SK-N-SH (cell line): ENCODE data around the gene MYOG. TPM values are rescaled to one million over a fixed set of nuclear protein-coding genes. Genes with fewer than 3 reads are reported as not detected.

Experiments used
- CTCF ChIA-PET: fragments of 300-600, 350-600 bp; formaldehyde crosslinking; extraction: SDS; loops from one replicate; lab custom pipeline; 2021; lab: Yijun Ruan, JAX
- POLR2A ChIA-PET: fragments of 350-600 bp; sonication (Branson Sonifier 250); formaldehyde crosslinking; extraction: SDS; loops from one replicate; lab custom pipeline; 2020; ENCODE audit warnings: antibody characterized with exemption, inconsistent platforms; lab: Yijun Ruan, JAX
- DNase-seq: peaks from one replicate; pipeline ENCODE4 v3.0.0; 2012
- H2AFZ ChIP-seq: fragments of 200-600 bp; sonication (generic); 2 replicates; pipeline ENCODE4 v1.8.1; 2016; ENCODE audit warnings: antibody characterized with exemption, mild to moderate bottlenecking, low read depth
- H3F3A ChIP-seq: fragments of 200-600 bp; sonication (generic); replicated peaks from 2 replicates; pipeline ENCODE3; 2016; ENCODE audit warnings: antibody characterized with exemption, mild to moderate bottlenecking; ENCODE audit not compliant: insufficient read depth
- H3K27ac ChIP-seq, 2 experiments: fragments of 200-500 bp in 1 of 2; fragments of 200-600 bp in 1 of 2; sonication (Bioruptor generic) in 1 of 2; sonication (generic), shearing (Covaris generic) in 1 of 2; 2 replicates each; pipeline versions ENCODE4 v1.5.1 to v1.6.1; 2014 to 2016; ENCODE audit warnings: low read depth in 2 of 2, inconsistent platforms in 1 of 2, low read length in 1 of 2, mild to moderate bottlenecking in 1 of 2, mixed read lengths in 1 of 2
- H3K27me3 ChIP-seq: fragments of 200-600 bp; sonication (generic), shearing (Covaris generic); 2 replicates; pipeline ENCODE4 v1.6.1; 2016; ENCODE audit warnings: mixed run types; ENCODE audit not compliant: insufficient read depth
- H3K36me3 ChIP-seq, 2 experiments: fragments of 200-500 bp in 1 of 2; fragments of 200-600 bp in 1 of 2; sonication (Bioruptor generic) in 1 of 2; sonication (generic) in 1 of 2; replicated peaks in 1 of 2; 2 replicates each; pipeline versions ENCODE3 to v1.5.1; 2014 to 2016; ENCODE audit warnings: low read length in 1 of 2, mild to moderate bottlenecking in 1 of 2; ENCODE audit not compliant: insufficient read depth in 2 of 2, control insufficient read depth in 1 of 2
- H3K4me1 ChIP-seq, 2 experiments: fragments of 200-500 bp in 1 of 2; fragments of 200-600 bp in 1 of 2; sonication (Bioruptor generic) in 1 of 2; sonication (generic), shearing (Covaris generic) in 1 of 2; 2 replicates each; pipeline versions ENCODE4 v1.5.1 to v1.6.1; 2014 to 2016; ENCODE audit warnings: low read depth in 1 of 2, low read length in 1 of 2, mixed run types in 1 of 2; ENCODE audit not compliant: insufficient read depth in 2 of 2, control insufficient read depth in 1 of 2
- H3K4me2 ChIP-seq: fragments of 200-600 bp; sonication (generic), shearing (Covaris generic); 2 replicates; pipeline ENCODE4 v1.6.1; 2017; ENCODE audit warnings: mixed run types
- H3K4me3 ChIP-seq, 2 experiments: fragments of 200-500 bp in 1 of 2; fragments of 200-600 bp in 1 of 2; sonication (Bioruptor generic) in 1 of 2; sonication (generic), shearing (Covaris generic) in 1 of 2; 2 replicates each; pipeline versions ENCODE4 v1.5.1 to v1.8.1; 2014 to 2016; ENCODE audit warnings: low read depth in 2 of 2, inconsistent platforms in 1 of 2, low read length in 1 of 2, mild to moderate bottlenecking in 1 of 2, mixed read lengths in 1 of 2, moderate library complexity in 1 of 2
- H3K79me2 ChIP-seq: fragments of 200-600 bp; sonication (generic); 2 replicates; pipeline ENCODE4 v1.8.1; 2017; ENCODE audit warnings: mild to moderate bottlenecking; ENCODE audit not compliant: insufficient read depth
- H3K9ac ChIP-seq: fragments of 200-600 bp; sonication (generic); 2 replicates; pipeline ENCODE4 v1.6.1; 2017; ENCODE audit warnings: mixed run types
- H3K9me2 ChIP-seq: fragments of 200-600 bp; sonication (generic); 2 replicates; pipeline ENCODE4 v1.6.1; 2017; ENCODE audit warnings: mixed run types
- H3K9me3 ChIP-seq: fragments of 200-600 bp; sonication (generic); 2 replicates; pipeline ENCODE4 v1.6.1; 2017; ENCODE audit warnings: mixed run types, mild to moderate bottlenecking, moderate library complexity
- H4K20me1 ChIP-seq: fragments of 200-600 bp; sonication (generic); 2 replicates; pipeline ENCODE4 v1.6.1; 2017; ENCODE audit warnings: mild to moderate bottlenecking, mixed run types; ENCODE audit not compliant: insufficient read depth
- CHD2 ChIP-seq: fragments of 150-350 bp; IDR thresholded peaks from 2 replicates; pipeline ENCODE4 v1.6.1; 2018; ENCODE audit warnings: low read length; ENCODE audit not compliant: partially characterized antibody
- ELF1 ChIP-seq: IDR thresholded peaks from 2 replicates; pipeline ENCODE4 v1.4.0; 2012
- EP300 ChIP-seq, 2 experiments: IDR thresholded peaks; 2 replicates each; pipeline versions ENCODE4 v1.4.0 to v1.6.1; 2012; ENCODE audit warnings: borderline replicate concordance in 1 of 2, low read depth in 1 of 2, low read length in 1 of 2
- EZH2phosphoT487 ChIP-seq: fragments of 200-600 bp; sonication (generic); IDR thresholded peaks from 2 replicates; pipeline ENCODE4 v1.6.1; 2017; ENCODE audit warnings: low read depth, mixed run types, mild to moderate bottlenecking, antibody characterized with exemption, moderate library complexity, borderline replicate concordance
- FOSL2 ChIP-seq: IDR thresholded peaks from 2 replicates; pipeline ENCODE4 v1.4.0; 2012; ENCODE audit warnings: low read depth, mild to moderate bottlenecking, moderate library complexity, borderline replicate concordance
- GATA2 ChIP-seq: sonication (generic); formaldehyde crosslinking; IDR thresholded peaks from 2 replicates; pipeline ENCODE4 v1.5.0; 2020; ENCODE audit warnings: mild to moderate bottlenecking, missing genetic modification reagents
- MXI1 ChIP-seq: IDR thresholded peaks from 2 replicates; pipeline ENCODE4 v1.6.1; 2012; ENCODE audit warnings: mild to moderate bottlenecking, low read depth, low read length, improper control_type of control experiment
- PBX3 ChIP-seq: IDR thresholded peaks from 2 replicates; pipeline ENCODE4; 2012
- RAD21 ChIP-seq: IDR thresholded peaks from 2 replicates; pipeline ENCODE4 v1.6.1; 2012; ENCODE audit warnings: mild to moderate bottlenecking, low read length
- SMC3 ChIP-seq: IDR thresholded peaks from 2 replicates; pipeline ENCODE4 v1.6.1; 2012; ENCODE audit warnings: low read depth, low read length, improper control_type of control experiment
- TEAD4 ChIP-seq: IDR thresholded peaks from 2 replicates; pipeline ENCODE4 v1.4.0; 2012; ENCODE audit warnings: mild to moderate bottlenecking, borderline replicate concordance; ENCODE audit not compliant: insufficient read depth
- USF1 ChIP-seq: IDR thresholded peaks from 2 replicates; pipeline ENCODE4 v1.4.0; 2012; ENCODE audit warnings: low read depth, borderline replicate concordance
- YY1 ChIP-seq: IDR thresholded peaks from 2 replicates; pipeline ENCODE4 v1.4.0; 2012; ENCODE audit warnings: low read depth, mild to moderate bottlenecking
- WGBS: methylation state at CpG from one replicate; pipeline ENCODE4 v1.1.6; 2017; ENCODE audit warnings: low lambda C conversion rate; 5-methylcytosine and 5-hydroxymethylcytosine counted together
- polyA plus RNA-seq, 3 experiments: library from polyadenylated mRNA; depleted of rRNA; stranded (reverse); fragments of >200 nt; gene quantifications; 2 replicates each; pipeline ENCODE4 v1.2.3, GENCODE V29; 2012

MYOG gene
- polyA plus RNA-seq, 1 of the 3 experiments (the other 2 are of a cell fraction): not detected

GRCh38 chr1:203051841-203052324 lies 33.9 kb downstream of the MYOG start:
- no peaks in the 10 kb centered on the region for H4K20me1 ChIP-seq
- H3K9me2 ChIP-seq: no peaks in the 10 kb centered on the region
- H3K79me2 ChIP-seq: no peaks in the 10 kb centered on the region
- POLR2A ChIA-PET: interaction anchor here (0.8 to 1.1 kb wide), 3 partner anchors 13 to 22 kb away, joined by 3 to 4 read pairs (median 3); no protein-coding TSS in a partner anchor
- CTCF ChIA-PET: interaction anchor here (0.7 to 15.3 kb wide), 14 partner anchors 10 to 218 kb away, joined by 3 to 228 read pairs (median 4); partner anchors contain the start of gene MYOG
- H3K9me3 ChIP-seq: no peaks in the 10 kb centered on the region
- peak overlapping the region in 1 of 2 experiments; percentile 39; a peak in 2 of 4 replicates for H3K27ac ChIP-seq
- H3K4me3 ChIP-seq: no peak overlapping the region
- H3K9ac ChIP-seq: no peak overlapping the region
- peak; percentile 87 for DNase-seq
- WGBS: 72% methylated on average over 18 of the region's 20 CpGs
- TF ChIP-seq USF1: no peak
- TF ChIP-seq GATA2 (CRISPR knock-in tag): peak; percentile 28; the same call in 1 of the 2 replicates
- TF ChIP-seq EP300 (IDR thresholded peaks at IDR 0.05; ENCODE audit: borderline replicate concordance in 1 of 2, low read depth in 1 of 2, low read length in 1 of 2): peak in 1 of 2 experiments; percentile 63; a peak in 2 of 4 replicates
- TF ChIP-seq CHD2: peak; percentile 40
- TF ChIP-seq EZH2phosphoT487: no peak
- peak; percentile 31; the same call in 1 of the 2 replicates for TF ChIP-seq MXI1
- TF ChIP-seq, all 33 proteins: peak for 4
- peaks cover 9 to 22% of the 10 kb centered on the region in 2 experiments; a peak in 3 of 4 replicates for H3K4me1 ChIP-seq
- H2AFZ ChIP-seq: no peak overlapping the region
- H3K36me3 ChIP-seq: no peaks in the 10 kb centered on the region
- H3K4me2 ChIP-seq: no peak overlapping the region
- H3F3A ChIP-seq: peaks cover 2% of the 10 kb centered on the region
- no peaks in the 10 kb centered on the region for H3K27me3 ChIP-seq

- H3K4me3 ChIP-seq: no peak overlapping the region
- no peaks in the 10 kb centered on the region for H3K9me2 ChIP-seq
- H3K4me1 ChIP-seq: peaks cover 13 to 22% of the 10 kb centered on the region in 2 experiments; a peak in 3 of 4 replicates
- CTCF ChIA-PET: interaction anchor here (1.3 to 15.3 kb wide), 5 partner anchors 9 to 219 kb away, joined by 3 to 228 read pairs (median 64); no protein-coding TSS in a partner anchor
- no peak overlapping the region for H3K4me2 ChIP-seq
- H3K9me3 ChIP-seq: no peaks in the 10 kb centered on the region
- H3K27me3 ChIP-seq: no peaks in the 10 kb centered on the region
- TF ChIP-seq TEAD4 (no peak), SMC3 (no peak), EP300 (IDR thresholded peaks at IDR 0.05; ENCODE audit: borderline replicate concordance in 1 of 2, low read depth in 1 of 2, low read length in 1 of 2) (no peak), RAD21 (no peak), ELF1 (no peak), PBX3 (no peak), YY1 (no peak), FOSL2 (no peak)
- no peak overlapping the region for H3K27ac ChIP-seq
- POLR2A ChIA-PET: interaction anchor here (0.6 kb wide), 1 partner anchor 44 kb away, joined by 3 read pairs; the partner anchor contains the start of gene TMEM183A
- no peaks in the 10 kb centered on the region for H3K79me2 ChIP-seq
- WGBS: 82% methylated on average over 4 of the region's 4 CpGs
- DNase-seq: no peak
- H2AFZ ChIP-seq: no peak overlapping the region
- no peaks in the 10 kb centered on the region for H3K36me3 ChIP-seq
- no peaks in the 10 kb centered on the region for H4K20me1 ChIP-seq
- H3F3A ChIP-seq: peaks cover 7% of the 10 kb centered on the region
- no peak overlapping the region for H3K9ac ChIP-seq
Observed at GRCh38 chr1:203050826-203051225, 35.0 kb downstream of the MYOG start.
